Fibroblast of the aortic adventitia (primary cell): Measurements from ENCODE around the gene NEIL1. TPM values are rescaled to one million over a fixed set of nuclear protein-coding genes. Genes with fewer than 3 reads are reported as not detected.
"Not testable (repeated sequence)": the region's sequence is repeated elsewhere in the genome, so short reads cannot be mapped to it uniquely, and the experiment has no call there.

Experiments used
- DNase-seq: peaks from one replicate; pipeline ENCODE4 v3.0.0-alpha.2; 2010; ENCODE audit warnings: low read depth
- H3K4me3 ChIP-seq: 2 replicates; pipeline ENCODE4 v1.5.1; 2011; ENCODE audit warnings: low read depth, mild to moderate bottlenecking, control low read depth, low read length, moderate library complexity
- total RNA-seq: library from RNA; depleted of rRNA; stranded (reverse); fragments of >200 nt; gene quantifications from 2 replicates; pipeline ENCODE4 v1.2.3, GENCODE V29; 2012; ENCODE audit warnings: low replicate concordance
- TF ChIP-seq, protein P1 (sequence below): IDR thresholded peaks from 2 replicates; pipeline ENCODE4 v1.5.1; 2011; ENCODE audit warnings: mild to moderate bottlenecking, low read length, control low read depth, inconsistent platforms; ENCODE audit not compliant: insufficient read depth

NEIL1 gene
- total RNA-seq, 1 donor = 3.5 TPM

GRCh38 chr15:75348034-75348561, 1.3 kb downstream of the NEIL1 start:
- H3K4me3 ChIP-seq = peak overlapping the region; percentile 73
- DNase-seq = no peak
- TF ChIP-seq, protein P1, sequence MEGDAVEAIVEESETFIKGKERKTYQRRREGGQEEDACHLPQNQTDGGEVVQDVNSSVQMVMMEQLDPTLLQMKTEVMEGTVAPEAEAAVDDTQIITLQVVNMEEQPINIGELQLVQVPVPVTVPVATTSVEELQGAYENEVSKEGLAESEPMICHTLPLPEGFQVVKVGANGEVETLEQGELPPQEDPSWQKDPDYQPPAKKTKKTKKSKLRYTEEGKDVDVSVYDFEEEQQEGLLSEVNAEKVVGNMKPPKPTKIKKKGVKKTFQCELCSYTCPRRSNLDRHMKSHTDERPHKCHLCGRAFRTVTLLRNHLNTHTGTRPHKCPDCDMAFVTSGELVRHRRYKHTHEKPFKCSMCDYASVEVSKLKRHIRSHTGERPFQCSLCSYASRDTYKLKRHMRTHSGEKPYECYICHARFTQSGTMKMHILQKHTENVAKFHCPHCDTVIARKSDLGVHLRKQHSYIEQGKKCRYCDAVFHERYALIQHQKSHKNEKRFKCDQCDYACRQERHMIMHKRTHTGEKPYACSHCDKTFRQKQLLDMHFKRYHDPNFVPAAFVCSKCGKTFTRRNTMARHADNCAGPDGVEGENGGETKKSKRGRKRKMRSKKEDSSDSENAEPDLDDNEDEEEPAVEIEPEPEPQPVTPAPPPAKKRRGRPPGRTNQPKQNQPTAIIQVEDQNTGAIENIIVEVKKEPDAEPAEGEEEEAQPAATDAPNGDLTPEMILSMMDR = no peak

GRCh38 chr15:75348562-75349350, 1.9 kb downstream of the NEIL1 start:
- TF ChIP-seq, protein P1 = no peak
- DNase-seq = no peak
- peak overlapping the region; percentile 73 for H3K4me3 ChIP-seq

DNA sequence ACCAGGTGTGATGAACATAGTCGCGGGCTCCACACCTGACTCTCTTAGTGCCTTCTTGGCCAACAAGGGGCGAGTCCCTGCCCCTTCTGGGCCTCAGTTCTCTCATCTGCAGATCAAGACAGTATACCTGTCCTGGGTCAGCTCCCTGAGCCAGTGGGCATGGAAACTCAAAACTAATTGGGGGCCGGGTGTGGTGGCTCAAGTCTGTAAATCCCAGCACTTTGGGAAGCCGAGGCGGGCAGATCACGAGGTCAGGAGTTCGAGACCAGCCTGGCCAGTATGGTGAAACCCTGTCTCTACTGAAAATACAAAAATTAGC, 2.5 kb downstream of the NEIL1 start:
- not testable (repeated sequence) for DNase-seq, H3K4me3 ChIP-seq

- TF ChIP-seq, protein P1 = no peak
- no peak for DNase-seq
Measured at GRCh38 chr15:75349851-75350588, 3.2 kb downstream of the NEIL1 start.

DNA sequence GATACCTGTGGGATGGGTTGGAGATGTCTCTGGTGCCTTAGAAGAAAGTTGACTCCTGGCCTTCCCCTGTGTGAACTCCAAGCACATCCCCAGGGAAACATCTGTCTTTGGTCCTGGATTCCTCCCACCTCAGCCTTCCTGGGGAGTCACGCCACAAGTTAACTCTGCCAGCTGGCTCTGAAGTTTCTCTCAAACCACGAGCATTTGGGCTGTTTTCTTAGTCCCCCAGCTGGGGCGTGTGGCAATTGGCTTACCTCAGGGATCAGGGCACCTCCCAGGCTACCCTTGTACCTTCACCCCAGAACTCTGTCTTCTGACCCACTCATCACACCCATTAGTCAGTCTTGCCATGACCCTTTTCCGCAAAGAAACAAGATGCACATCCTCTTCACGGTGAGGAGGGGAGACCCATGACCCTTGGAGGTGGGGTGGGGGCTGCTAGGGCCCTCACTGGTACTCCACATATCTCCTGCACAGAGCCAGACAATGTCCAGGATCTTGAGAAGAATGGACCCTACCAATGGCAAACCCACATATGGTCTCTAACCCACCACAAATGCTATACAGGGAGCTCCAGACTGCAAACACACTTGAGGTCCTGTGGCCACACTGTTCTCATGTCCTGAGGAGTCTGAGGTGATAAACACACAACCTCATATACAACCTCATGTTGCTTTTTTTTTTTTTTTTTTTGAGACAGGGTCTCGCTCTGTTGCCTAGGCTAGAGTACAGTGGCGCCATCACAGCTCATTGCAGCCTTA, 3.9 kb downstream of the NEIL1 start:
- TF ChIP-seq, protein P1 = no peak
- H3K4me3 ChIP-seq = no peak overlapping the region
- peak; percentile 43 for DNase-seq

More at GRCh38 chr15:75349851-75350588, 3.2 kb downstream of the NEIL1 start:
- H3K4me3 ChIP-seq = no peak overlapping the region

GRCh38 chr15:75352186-75353080, 5.6 kb downstream of the NEIL1 start:
- TF ChIP-seq, protein P1 = no peak
- no peak overlapping the region for H3K4me3 ChIP-seq
- DNase-seq = no peak
